ENCODE results near the gene DRAM1. TPM values are rescaled to one million over a fixed set of nuclear protein-coding genes. Genes with fewer than 3 reads are reported as not detected.

Gene DRAM1
- total RNA-seq, 3 donors from 2014 or later = 31.2 to 32.4 (median 31.6) TPM

DNA sequence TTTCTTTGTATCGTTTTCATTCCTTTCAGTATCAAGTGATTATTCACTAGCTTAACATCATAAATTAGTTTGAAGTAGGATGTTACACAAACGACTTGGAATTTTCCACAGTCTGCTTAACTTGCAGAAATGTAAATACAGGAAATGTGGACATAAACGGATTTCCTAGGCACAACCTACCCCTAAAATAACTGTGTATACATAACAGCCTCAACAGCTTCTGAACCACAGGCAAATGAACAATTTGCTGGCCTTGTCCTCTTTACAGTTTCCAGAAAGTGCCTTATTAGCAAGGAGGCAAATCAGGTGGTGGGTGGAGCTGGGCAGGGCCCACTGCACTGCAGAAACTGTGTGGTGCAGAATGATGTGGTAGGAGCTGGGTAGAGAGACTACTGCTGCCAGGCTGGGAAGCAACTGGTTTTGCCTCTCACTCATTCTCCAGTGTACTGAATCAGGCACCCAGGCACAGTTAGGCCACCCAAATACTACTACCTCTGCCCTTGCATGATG is 14.1 kb downstream of the DRAM1 start:
- Histone ChIP-seq H3K9me3 (no peaks in the 10 kb centered on the region), H3K27me3 (no peaks in the 10 kb centered on the region), H3K4me1 (no peaks in the 10 kb centered on the region), H3K27ac (peak overlapping the region; percentile 27 to 53), H3K4me3 (no peak overlapping the region), H3K36me3 (no peaks in the 10 kb centered on the region)
- DNase-seq (ENCODE audit: low spot score in 2 of 2) = no peak
- intact Hi-C loops (cut with DNase I; ENCODE audit: low total_unique reads) = no loop called here
- no peak for TF ChIP-seq POLR2A (IDR thresholded peaks at IDR 0.05)
- no peak for TF ChIP-seq POLR2AphosphoS5 (IDR thresholded peaks at IDR 0.05)
- TF ChIP-seq, protein P1, sequence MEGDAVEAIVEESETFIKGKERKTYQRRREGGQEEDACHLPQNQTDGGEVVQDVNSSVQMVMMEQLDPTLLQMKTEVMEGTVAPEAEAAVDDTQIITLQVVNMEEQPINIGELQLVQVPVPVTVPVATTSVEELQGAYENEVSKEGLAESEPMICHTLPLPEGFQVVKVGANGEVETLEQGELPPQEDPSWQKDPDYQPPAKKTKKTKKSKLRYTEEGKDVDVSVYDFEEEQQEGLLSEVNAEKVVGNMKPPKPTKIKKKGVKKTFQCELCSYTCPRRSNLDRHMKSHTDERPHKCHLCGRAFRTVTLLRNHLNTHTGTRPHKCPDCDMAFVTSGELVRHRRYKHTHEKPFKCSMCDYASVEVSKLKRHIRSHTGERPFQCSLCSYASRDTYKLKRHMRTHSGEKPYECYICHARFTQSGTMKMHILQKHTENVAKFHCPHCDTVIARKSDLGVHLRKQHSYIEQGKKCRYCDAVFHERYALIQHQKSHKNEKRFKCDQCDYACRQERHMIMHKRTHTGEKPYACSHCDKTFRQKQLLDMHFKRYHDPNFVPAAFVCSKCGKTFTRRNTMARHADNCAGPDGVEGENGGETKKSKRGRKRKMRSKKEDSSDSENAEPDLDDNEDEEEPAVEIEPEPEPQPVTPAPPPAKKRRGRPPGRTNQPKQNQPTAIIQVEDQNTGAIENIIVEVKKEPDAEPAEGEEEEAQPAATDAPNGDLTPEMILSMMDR (IDR thresholded peaks at IDR 0.05) = no peak

DNA sequence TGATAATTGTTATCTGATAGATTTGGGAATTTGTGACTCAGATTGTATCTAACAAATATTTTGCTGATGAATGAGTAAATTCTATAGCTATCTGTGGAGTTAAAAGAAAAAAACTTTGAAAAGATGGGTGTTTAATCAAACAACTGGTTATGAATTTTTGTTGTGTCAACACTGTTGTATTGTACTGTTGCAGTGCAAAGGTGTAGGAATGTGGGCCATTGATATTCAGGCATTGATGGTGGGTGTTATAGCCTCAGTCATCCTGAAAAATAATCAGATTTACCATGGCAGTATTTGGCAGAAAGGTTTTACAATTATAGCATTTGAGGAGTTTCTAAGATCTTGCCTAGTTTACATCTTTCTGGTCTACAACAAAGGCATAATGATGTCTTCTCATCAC is 15.4 kb downstream of the DRAM1 start:
- Histone ChIP-seq H3K4me1 (no peaks in the 10 kb centered on the region), H3K9me3 (no peaks in the 10 kb centered on the region), H3K27me3 (no peaks in the 10 kb centered on the region), H3K36me3 (no peaks in the 10 kb centered on the region), H3K4me3 (no peak overlapping the region), H3K27ac (no peak overlapping the region)
- DNase-seq (ENCODE audit: low spot score in 2 of 2) = no peak
- TF ChIP-seq, protein P1 (IDR thresholded peaks at IDR 0.05) = no peak
- TF ChIP-seq POLR2A (IDR thresholded peaks at IDR 0.05) (no peak), POLR2AphosphoS5 (IDR thresholded peaks at IDR 0.05) (no peak)
- intact Hi-C loops (cut with DNase I; ENCODE audit: low total_unique reads) = no loop called here

DNA sequence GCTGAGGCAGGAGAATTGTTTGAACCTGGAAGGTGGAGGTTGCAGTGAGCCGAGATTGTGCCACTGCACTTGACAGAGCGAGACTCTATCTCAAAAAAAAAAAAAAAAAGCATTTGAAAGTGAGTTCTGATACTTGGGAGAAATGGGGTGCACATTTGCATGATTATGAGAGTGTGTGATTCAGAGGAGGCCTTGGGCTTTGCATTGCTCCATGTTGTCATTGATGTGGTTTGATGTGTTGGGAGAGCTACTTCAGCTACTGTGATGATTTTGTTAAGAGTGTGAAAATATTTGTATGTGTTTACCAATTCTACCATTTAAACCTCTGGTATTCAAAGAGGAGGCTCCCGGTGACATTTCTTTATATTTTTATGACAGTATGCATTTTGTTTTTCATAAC is 24.4 kb downstream of the DRAM1 start:
- H3K4me3 ChIP-seq = no peak overlapping the region
- H3K27ac ChIP-seq = no peak overlapping the region
- no peaks in the 10 kb centered on the region for H3K9me3 ChIP-seq
- no peak for DNase-seq (ENCODE audit: low spot score in 2 of 2)
- TF ChIP-seq POLR2AphosphoS5 (IDR thresholded peaks at IDR 0.05) (no peak), POLR2A (IDR thresholded peaks at IDR 0.05) (no peak)
- TF ChIP-seq, protein P1 (IDR thresholded peaks at IDR 0.05) = no peak
- intact Hi-C loops (cut with DNase I; ENCODE audit: low total_unique reads) = no loop called here
- H3K4me1 ChIP-seq = no peaks in the 10 kb centered on the region
- no peaks in the 10 kb centered on the region for H3K36me3 ChIP-seq
- H3K27me3 ChIP-seq = no peaks in the 10 kb centered on the region

DNA sequence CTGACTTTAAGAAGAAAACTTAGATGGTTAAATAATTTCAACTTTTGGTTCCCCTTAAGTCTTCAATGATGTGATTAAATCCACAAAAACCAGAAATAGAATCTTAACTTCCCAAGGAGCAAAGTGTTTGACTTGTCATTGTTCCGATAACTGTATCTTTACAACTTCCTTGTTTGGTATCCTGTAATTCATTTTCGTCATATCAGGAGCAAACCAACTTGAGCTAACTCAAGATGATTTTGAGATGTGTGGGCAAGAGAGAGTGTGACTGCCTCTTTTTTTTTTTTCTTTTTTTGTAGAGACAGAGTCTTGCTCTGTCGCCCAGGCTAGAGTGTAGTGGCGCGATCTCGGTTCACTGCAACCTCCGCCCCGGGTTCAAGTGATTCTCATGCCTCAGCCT is 25.3 kb downstream of the DRAM1 start:
- H3K9me3 ChIP-seq = no peaks in the 10 kb centered on the region
- no peak for DNase-seq (ENCODE audit: low spot score in 2 of 2)
- no peaks in the 10 kb centered on the region for H3K36me3 ChIP-seq
- intact Hi-C loops (cut with DNase I; ENCODE audit: low total_unique reads) = no loop called here
- H3K4me1 ChIP-seq = no peaks in the 10 kb centered on the region
- TF ChIP-seq POLR2AphosphoS5 (IDR thresholded peaks at IDR 0.05) (no peak), POLR2A (IDR thresholded peaks at IDR 0.05) (no peak)
- TF ChIP-seq, protein P1 (IDR thresholded peaks at IDR 0.05) = no peak
- H3K27ac ChIP-seq = no peak overlapping the region
- no peak overlapping the region for H3K4me3 ChIP-seq
- no peaks in the 10 kb centered on the region for H3K27me3 ChIP-seq

DNA sequence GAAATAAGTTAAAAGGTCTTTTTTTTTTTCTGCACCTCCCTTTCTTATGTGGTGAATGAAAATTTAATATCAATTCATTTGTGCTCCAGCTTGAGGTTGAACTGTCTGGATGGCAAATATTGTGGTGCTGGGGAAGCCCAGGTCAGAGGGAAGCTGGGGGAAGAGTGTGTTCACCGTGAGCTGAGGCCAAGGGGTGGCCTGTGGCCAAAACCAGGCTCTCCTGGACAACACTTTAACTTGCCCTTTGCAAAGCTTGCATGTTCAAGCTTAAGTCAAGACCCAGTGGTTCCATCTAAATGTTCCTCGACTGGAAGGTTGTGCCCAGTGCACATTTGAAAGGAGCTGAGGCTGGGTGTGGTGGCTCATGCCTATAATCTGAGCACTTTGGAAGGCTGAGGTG is 28.8 kb downstream of the DRAM1 start:
- Histone ChIP-seq H3K36me3 (no peaks in the 10 kb centered on the region), H3K4me3 (no peak overlapping the region), H3K27me3 (no peaks in the 10 kb centered on the region), H3K9me3 (no peaks in the 10 kb centered on the region), H3K4me1 (no peaks in the 10 kb centered on the region), H3K27ac (no peak overlapping the region)
- intact Hi-C loops (cut with DNase I; ENCODE audit: low total_unique reads) = no loop called here
- TF ChIP-seq, protein P1 (IDR thresholded peaks at IDR 0.05) = no peak
- TF ChIP-seq POLR2AphosphoS5 (IDR thresholded peaks at IDR 0.05) (no peak), POLR2A (IDR thresholded peaks at IDR 0.05) (no peak)
- no peak for DNase-seq (ENCODE audit: low spot score in 2 of 2)
